Activated CD8-positive, alpha-beta memory T cell treated with anti-CD3 and anti-CD28 coated beads for 1 hour (primary cell): ENCODE results near the gene L3MBTL4.
"Not testable (repeated sequence)": the region's sequence is repeated elsewhere in the genome, so short reads cannot be mapped to it uniquely, and the experiment has no call there.

Experiments used
- DNase-seq, 2 donors: peaks; one replicate each; pipeline ENCODE4 v3.0.0-alpha.2; 2020; ENCODE audit warnings: low read depth in 1 of 2; ENCODE audit errors: extremely low read depth in 1 of 2

The L3MBTL4 gene

GRCh38 chr18:6315517-6316331 lies 99.0 kb downstream of the L3MBTL4 start:
- DNase-seq = no peak

- no peak for DNase-seq
Measured at GRCh38 chr18:6313415-6313814, 101.3 kb downstream of the L3MBTL4 start.

GRCh38 chr18:6311456-6312215 lies 103.1 kb downstream of the L3MBTL4 start:
- DNase-seq = no peak

GRCh38 chr18:6310714-6311113 lies 104.0 kb downstream of the L3MBTL4 start:
- no peak for DNase-seq

GRCh38 chr18:6297875-6298274 lies 116.8 kb downstream of the L3MBTL4 start:
- no peak for DNase-seq

- no peak for DNase-seq
Measured at GRCh38 chr18:6294148-6294784, 120.4 kb downstream of the L3MBTL4 start.

GRCh38 chr18:6289843-6290242 lies 124.9 kb downstream of the L3MBTL4 start:
- DNase-seq = no peak

- DNase-seq = no peak
Measured at GRCh38 chr18:6286585-6286984, 128.1 kb downstream of the L3MBTL4 start.

GRCh38 chr18:6284761-6285160 lies 129.9 kb downstream of the L3MBTL4 start:
- DNase-seq = no peak

GRCh38 chr18:6284300-6284699 lies 130.4 kb downstream of the L3MBTL4 start:
- DNase-seq = no peak

GRCh38 chr18:6281874-6282273 lies 132.8 kb downstream of the L3MBTL4 start:
- DNase-seq = no peak

GRCh38 chr18:6280211-6280743 lies 134.4 kb downstream of the L3MBTL4 start:
- no peak for DNase-seq

- DNase-seq = no peak
Measured at GRCh38 chr18:6279308-6279707, 135.4 kb downstream of the L3MBTL4 start.

GRCh38 chr18:6273423-6273822 lies 141.3 kb downstream of the L3MBTL4 start:
- DNase-seq = no peak

- DNase-seq = not testable (repeated sequence)
Measured at GRCh38 chr18:6272144-6272543, 142.6 kb downstream of the L3MBTL4 start.

- DNase-seq = no peak
Measured at GRCh38 chr18:6271585-6271984, 143.1 kb downstream of the L3MBTL4 start.

- DNase-seq = no peak
Measured at GRCh38 chr18:6270771-6271216, 143.9 kb downstream of the L3MBTL4 start.

GRCh38 chr18:6269660-6270332 lies 144.9 kb downstream of the L3MBTL4 start:
- no peak for DNase-seq

GRCh38 chr18:6266212-6266611 lies 148.5 kb downstream of the L3MBTL4 start:
- DNase-seq = no peak

GRCh38 chr18:6261938-6262337 lies 152.8 kb downstream of the L3MBTL4 start:
- no peak for DNase-seq

GRCh38 chr18:6259324-6259723 lies 155.4 kb downstream of the L3MBTL4 start:
- DNase-seq = not testable (repeated sequence)
